NCI-H187 (cell line): Measurements from ENCODE around the gene CDCA7L.
"Not testable (repeated sequence)": the region's sequence is repeated elsewhere in the genome, so short reads cannot be mapped to it uniquely, and the experiment has no call there.

Experiments
- DNase-seq, 2 experiments: peaks; one replicate each; lab custom pipeline; 2025; lab: John Stamatoyannopoulos, UW

Gene CDCA7L

DNA sequence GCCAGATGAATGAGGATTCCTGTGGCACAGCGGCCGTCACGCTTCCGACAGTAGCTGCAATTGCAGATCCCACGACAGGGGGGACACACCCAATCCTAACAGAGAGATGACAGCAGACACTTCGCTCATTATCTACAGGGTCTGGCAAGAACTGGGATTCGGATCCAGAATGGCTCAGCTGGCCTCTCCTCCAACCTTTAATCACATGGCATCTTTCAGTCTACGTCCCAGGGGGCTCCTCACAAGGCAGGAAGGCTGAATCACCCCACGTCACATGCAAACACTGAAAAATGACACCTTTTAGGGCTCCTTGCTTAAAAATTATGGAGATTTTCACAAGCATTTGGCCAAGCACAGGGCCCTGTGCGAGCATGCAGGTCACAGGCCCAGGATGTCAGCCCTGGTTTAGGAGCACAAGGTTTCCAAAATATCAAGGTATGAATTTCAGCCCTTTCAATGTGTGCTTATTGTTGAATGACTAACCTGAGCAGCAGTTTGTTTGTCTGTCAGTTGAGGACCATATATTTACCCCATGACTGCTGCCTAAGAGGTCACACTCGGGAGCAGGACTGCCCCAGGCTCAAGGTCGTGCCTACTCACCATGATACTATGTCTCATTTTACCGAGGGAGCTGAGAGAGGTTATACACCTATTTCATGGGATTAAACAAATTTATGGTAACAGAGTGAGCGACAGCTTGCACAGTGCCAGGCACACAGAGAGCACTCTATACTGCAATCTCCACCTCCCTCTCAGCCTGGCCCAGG is 42.5 kb downstream of the CDCA7L start:
- DNase-seq, result no peak

DNA sequence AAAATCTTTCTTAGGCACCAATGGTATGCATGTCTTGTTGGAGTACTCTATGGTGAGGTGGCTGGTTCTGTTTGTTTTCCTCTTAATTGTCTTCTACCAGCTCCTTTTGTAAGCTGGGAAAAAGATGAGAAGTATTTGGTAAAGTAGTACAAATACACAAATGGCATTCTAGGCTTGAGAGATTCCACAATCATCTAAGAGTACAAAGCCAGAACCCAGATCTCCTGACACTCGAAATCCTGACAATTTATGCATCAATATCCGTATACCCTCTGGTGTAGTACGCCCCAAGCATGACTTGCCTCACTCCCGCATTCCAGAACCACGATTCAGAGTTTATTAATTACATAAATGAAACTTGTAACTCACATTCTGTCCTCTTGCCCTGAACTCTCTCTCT is 43.5 kb downstream of the CDCA7L start:
- no peak for DNase-seq

GRCh38 chr7:21898265-21898930 is 47.3 kb downstream of the CDCA7L start:
- no peak for DNase-seq

- no peak for DNase-seq
Observed at GRCh38 chr7:21893401-21893800, 52.3 kb downstream of the CDCA7L start.

DNA sequence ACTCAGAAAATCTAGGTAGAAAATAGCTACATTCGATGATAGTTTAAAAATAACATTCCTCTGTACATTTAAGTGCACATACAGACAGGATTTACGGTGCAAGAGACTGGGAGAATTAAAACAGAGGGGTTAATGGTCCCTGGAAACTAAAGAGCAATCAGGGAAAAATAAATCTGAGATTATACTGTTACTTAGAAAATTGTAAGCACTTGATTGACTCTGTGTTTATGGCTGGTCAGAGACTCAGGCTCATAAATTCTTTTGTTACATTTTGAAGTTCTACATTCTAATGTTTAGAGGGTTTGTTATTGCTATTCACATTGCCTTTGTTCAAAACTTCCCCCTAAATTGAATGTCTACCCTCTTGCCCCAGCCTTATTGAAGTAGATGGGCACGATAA is 54.4 kb downstream of the CDCA7L start:
- DNase-seq, result no peak

DNA sequence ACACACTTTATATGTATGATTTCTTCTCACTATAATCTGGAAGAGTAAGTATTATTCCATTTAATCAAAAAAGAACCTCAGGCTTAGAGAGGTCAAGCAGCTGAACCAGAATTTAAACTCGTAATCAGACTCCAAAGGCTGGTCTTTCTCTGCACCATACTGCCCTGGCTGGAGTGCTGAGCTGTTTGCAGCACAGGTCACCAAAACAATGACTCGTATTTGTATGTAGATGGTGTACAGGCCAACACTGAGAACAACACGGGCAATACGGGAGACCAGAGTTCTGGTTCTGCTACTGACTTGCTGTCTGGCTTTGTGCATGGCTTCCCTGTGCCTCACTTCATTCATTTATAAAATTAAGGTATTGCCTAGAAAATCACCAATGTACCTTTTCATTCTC is 57.9 kb downstream of the CDCA7L start:
- DNase-seq, result no peak

DNA sequence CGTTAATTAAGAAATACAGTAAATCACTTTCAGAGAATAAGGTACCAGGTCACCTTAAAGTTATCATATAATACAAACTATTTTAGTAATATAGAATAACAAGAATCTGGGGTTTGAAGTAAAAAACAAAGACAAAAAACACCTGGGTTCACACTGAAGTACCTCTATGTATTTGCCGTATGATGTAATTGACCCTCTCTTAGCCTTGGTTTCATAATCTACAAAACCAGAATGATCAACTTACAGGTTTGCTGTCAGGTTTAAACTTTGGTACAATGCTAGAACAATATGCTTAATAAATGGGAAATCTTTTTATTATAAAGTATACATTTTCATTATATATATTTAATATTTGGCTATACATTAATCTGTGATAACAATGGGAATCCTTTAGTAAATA is 58.3 kb downstream of the CDCA7L start:
- no peak for DNase-seq

DNA sequence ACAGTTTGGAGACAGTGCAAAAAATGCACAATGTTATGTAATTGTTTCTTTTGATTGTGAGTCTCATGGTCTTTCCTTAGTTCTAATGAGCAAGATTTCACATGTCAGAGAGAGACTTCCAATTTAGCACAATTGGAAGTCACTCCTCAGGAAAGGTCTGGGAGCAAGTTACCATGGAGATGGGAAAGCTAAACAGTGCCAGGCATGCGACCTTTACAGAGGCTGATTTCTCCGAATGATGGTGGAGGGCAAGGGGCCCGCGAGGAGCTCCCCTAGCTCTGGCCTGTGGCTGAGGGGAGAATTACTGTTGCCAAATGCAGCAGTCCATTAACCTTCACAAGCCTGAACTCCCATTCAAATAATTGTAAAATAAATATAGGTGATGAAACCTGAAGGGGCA is 59.3 kb downstream of the CDCA7L start:
- no peak for DNase-seq

GRCh38 chr7:21884496-21884895 is 61.2 kb downstream of the CDCA7L start:
- DNase-seq, result no peak

DNA sequence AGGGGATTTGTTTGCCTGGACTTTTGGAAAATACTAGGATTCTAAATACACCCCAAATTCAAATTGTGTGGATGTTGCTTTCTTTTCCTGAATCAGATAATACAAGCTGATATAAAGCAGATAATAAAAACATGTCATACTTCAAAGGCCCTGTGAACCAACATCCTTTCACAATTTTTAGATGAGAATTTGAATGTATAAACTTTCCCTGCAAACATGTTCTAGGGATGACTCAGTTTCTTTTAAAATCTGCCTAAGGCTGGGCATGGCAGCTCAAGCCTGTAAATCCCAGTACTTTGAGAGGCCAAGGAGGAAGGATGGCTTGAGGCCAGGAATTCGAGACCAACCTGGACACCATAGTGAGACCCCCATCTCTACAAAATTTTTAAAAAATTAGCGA is 62.2 kb downstream of the CDCA7L start:
- DNase-seq, result not testable (repeated sequence)

- no peak for DNase-seq
Observed at GRCh38 chr7:21883069-21883468, 62.6 kb downstream of the CDCA7L start.

DNA sequence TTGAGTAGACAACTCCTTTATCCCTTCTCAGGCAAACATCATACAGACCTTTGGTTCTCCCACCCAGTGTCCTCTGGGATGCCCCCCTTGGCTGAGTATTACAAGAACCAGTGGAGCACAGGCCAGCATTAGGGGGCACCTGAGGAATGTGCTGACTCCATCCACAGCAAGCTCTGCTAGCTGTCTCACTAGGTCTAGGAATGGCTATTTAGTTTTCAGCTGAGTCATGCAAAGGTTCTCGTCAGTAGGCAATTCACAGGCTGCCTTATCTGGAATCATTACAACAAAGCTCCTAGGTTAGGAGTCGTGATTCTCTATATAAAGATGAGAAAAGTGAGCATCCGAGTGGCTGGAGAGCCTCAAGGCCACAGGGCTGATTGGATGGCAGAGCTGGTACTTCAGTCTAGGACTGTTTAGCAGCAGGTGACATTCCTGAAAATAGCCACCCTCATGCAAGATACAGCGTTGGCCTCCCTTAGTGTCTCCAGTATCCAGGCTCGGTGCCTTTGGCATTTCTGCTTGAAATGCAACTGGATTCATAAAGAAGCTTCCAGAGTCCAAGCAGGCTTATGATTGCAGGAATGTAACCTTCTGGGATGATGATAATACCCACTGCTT is 75.8 kb downstream of the CDCA7L start:
- no peak for DNase-seq

DNA sequence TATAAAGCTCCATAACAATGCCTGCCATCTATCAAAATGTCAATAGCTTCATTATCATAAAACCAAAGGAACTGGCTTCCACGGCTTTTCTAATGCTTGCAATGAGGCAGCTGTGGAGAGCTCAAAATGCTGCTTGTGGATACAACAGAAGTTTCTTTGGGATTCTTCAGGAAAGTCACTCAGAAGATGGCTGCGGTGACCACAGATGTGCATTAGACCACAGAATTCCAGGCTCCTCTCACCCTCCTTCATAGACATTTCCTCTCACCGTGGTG is 77.2 kb downstream of the CDCA7L start:
- no peak for DNase-seq

DNA sequence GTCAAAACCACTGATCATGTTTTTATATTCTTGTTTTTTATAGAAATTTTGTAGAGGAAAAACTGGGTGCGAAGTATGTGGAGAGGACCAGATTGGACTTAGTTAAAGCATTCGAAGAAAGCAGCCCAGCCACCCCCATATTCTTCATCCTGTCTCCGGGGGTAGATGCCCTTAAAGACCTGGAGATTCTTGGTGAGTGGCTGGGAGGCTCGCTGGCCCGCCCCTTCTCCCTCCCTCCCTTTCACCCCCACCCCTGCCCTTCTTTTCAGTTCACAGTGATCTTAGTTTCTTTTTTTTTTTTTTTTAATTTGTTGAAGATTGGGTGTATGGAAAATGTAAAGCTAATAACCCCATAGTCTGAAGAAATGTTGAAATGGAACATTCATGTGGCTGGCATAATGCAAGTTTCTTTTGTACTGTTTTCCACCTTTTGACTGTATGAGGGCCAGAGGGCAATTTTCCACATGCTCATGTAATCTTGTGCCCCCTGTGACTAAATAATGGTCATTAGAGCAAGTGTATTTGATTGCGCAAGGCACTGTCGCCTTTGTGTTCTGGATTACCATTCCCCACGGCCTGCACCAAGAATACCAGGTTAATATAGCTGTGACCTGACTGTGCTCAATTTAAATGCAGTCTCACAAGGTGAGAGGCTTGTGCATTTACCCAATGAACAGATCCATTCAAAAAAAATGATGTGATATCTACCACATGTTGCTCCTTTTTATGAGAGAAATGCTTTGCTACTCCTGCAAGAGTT is 77.7 kb downstream of the CDCA7L start:
- no peak for DNase-seq

- no peak for DNase-seq
Observed at GRCh38 chr7:21867226-21867625, 78.5 kb downstream of the CDCA7L start.

- no peak for DNase-seq
Observed at GRCh38 chr7:21866731-21867130, 79.0 kb downstream of the CDCA7L start.

- not testable (repeated sequence) for DNase-seq
Observed at GRCh38 chr7:21865631-21866204, 80.0 kb downstream of the CDCA7L start.

DNA sequence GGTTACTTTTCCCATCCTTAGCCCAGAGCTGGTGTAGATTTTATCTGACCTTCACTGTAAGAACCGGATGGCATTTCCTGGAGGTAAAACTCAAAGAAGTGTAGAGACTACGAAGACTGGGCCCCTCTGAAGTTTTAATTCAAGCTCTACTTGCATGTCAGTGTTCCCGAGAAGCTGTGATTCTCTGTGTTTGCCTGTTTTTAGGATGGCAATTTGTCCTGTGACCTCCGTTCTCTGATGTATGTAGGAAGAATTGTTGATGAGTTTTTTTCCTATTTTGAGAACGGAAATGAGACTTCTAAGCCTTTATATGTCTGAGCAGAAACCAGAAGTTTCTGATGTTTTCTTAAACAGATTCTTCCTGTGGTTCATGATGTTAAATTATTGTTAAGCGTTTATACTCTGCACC is 94.1 kb downstream of the CDCA7L start:
- no peak for DNase-seq
